Sigmoid colon (tissue), 7 donors: ENCODE results near the gene MC1R. TPM values are rescaled to one million over a fixed set of nuclear protein-coding genes. Genes with fewer than 3 reads are reported as not detected.
A peak's percentile ranks its signal among the peaks of the same experiment; 100 is the strongest.

Source experiments
- DNase-seq: peaks from one replicate; pipeline ENCODE4 v3.0.0-alpha.2; 2019
- H3K27ac ChIP-seq, 4 donors: fragments of 200-600 bp; sonication (generic); one replicate each; pipeline ENCODE4 v1.5.1; 2016 to 2019; ENCODE audit warnings: mild to moderate bottlenecking in 1 of 4
- H3K27me3 ChIP-seq, 3 donors: fragments of 200-600 bp; sonication (generic); one replicate each; pipeline ENCODE4 v1.5.1; 2019; ENCODE audit warnings: mild to moderate bottlenecking in 1 of 3
- H3K36me3 ChIP-seq, 4 donors: fragments of 200-600 bp; sonication (generic); one replicate each; pipeline ENCODE4 v1.5.1; 2016 to 2019
- H3K4me1 ChIP-seq, 4 donors: fragments of 200-600 bp; sonication (generic); one replicate each; pipeline ENCODE4 v1.5.1; 2017 to 2019
- H3K4me3 ChIP-seq, 4 donors: fragments of 200-600 bp; sonication (generic); one replicate each; pipeline ENCODE4 v1.5.1; 2017 to 2019; ENCODE audit warnings: mild to moderate bottlenecking in 2 of 4, moderate library complexity in 1 of 4
- H3K9me3 ChIP-seq, 4 donors: fragments of 200-600 bp in 3 of 4; sonication (generic) in 3 of 4; one replicate each; pipeline versions ENCODE4 v1.5.1 to v1.6.1; 2013 to 2019
- EP300 ChIP-seq, 4 donors: sonication (generic); formaldehyde crosslinking; IDR thresholded peaks; one replicate each; pipeline ENCODE4 v1.6.1; 2017; ENCODE audit warnings: antibody characterized with exemption in 4 of 4
- POLR2A ChIP-seq, 2 donors: fragments of 450-650 bp; IDR thresholded peaks; one replicate each; pipeline ENCODE4 v1.6.1; 2016; ENCODE audit warnings: antibody characterized with exemption in 2 of 2, mild to moderate bottlenecking in 2 of 2, moderate library complexity in 2 of 2
- POLR2AphosphoS5 ChIP-seq, 4 donors: sonication (generic); formaldehyde crosslinking; IDR thresholded peaks; one replicate each; pipeline ENCODE4 v1.6.1; 2017; ENCODE audit warnings: antibody characterized with exemption in 4 of 4
- WGBS, 2 donors: extraction: QIAGEN DNeasy Blood & Tissue Kit; methylation state at CpG; one replicate each; pipeline ENCODE4 v1.1.7; 2013; 5-methylcytosine and 5-hydroxymethylcytosine counted together
- intact Hi-C: fragments of 100-400 bp; cut with DNase I; formaldehyde crosslinking; loops from one replicate; pipeline ENCODE4 v1.15.1; 2023
- polyA plus RNA-seq, 3 donors: library from polyadenylated mRNA; stranded (reverse); fragments of 200-250 nt; gene quantifications; one replicate each; pipeline ENCODE4 v1.2.3, GENCODE V29; 2013
- total RNA-seq, 4 donors: library from RNA; depleted of rRNA; stranded (reverse); fragments of >200 nt; gene quantifications; one replicate each; pipeline ENCODE4 v1.1.0, GENCODE V29; 2016
- TF ChIP-seq, protein P1 (sequence below), 4 experiments: fragments of 450-650 bp in 3 of 4; fragments of 200-600 bp in 1 of 4; IDR thresholded peaks; one replicate each; pipeline ENCODE4 v1.5.1; 2016 to 2019; ENCODE audit warnings: antibody characterized with exemption in 4 of 4, mild to moderate bottlenecking in 3 of 4, moderate library complexity in 2 of 4
- donor health status: healthy with polysubstance abuse.
- donor health status: Bipolar disorder and iron deficiency.
- donor health status: healthy.

Gene MC1R
- total and polyA plus RNA-seq, 7 donors, result 2.1 to 8.0 (median 4.9) TPM; not detected in 2

DNA sequence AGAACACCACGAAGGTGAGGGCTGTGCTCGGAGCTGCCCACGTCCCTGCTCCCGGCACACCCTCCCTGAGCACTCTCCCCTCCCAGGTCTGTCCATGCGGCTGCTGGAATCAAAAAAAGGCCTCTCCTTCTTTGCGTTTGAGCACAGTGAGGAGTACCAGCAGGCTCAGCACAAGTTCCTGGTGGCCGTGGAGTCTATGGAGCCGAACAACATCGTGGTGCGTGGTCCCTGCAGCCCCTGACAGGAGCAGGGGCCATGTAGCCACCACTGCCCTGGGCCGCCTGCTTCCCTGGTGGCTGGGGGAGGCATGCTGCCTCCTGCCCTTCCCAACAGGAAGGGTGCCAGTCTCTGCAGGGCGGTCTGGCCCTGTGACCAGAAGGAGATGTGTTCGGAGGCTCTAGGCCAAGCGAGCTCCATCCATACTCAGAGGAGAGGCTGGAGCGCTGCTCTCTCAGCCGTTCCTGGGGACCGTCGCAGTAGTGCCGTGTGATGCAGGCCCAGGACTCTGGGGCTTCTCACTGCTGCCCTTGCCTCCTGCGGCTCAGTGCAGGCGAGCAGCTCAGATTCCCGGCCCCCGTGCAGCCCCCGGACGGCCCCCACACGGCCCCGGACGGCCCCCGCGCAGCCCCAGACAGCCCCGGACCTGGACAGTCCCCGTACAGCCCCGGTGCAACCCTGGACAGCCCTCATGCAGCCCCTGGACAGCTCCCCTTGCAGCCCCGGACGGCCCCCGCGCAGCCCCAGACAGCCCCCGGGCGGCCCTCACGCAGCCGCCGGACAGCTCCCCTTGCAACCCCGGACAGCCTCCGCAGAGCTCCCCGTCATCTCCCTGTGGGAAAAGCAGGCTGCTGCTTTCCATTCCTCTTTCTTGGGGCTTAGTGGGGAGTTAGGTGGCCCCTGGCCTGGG, 24.8 kb upstream of the MC1R start:
- H3K4me3 ChIP-seq, result no peak overlapping the region
- intact Hi-C loops, result no loop called here
- no peaks in the 10 kb centered on the region for H3K27me3 ChIP-seq
- TF ChIP-seq EP300 (IDR thresholded peaks at IDR 0.05) (no peak), POLR2A (IDR thresholded peaks at IDR 0.05) (no peak), POLR2AphosphoS5 (IDR thresholded peaks at IDR 0.05) (no peak)
- TF ChIP-seq, protein P1, sequence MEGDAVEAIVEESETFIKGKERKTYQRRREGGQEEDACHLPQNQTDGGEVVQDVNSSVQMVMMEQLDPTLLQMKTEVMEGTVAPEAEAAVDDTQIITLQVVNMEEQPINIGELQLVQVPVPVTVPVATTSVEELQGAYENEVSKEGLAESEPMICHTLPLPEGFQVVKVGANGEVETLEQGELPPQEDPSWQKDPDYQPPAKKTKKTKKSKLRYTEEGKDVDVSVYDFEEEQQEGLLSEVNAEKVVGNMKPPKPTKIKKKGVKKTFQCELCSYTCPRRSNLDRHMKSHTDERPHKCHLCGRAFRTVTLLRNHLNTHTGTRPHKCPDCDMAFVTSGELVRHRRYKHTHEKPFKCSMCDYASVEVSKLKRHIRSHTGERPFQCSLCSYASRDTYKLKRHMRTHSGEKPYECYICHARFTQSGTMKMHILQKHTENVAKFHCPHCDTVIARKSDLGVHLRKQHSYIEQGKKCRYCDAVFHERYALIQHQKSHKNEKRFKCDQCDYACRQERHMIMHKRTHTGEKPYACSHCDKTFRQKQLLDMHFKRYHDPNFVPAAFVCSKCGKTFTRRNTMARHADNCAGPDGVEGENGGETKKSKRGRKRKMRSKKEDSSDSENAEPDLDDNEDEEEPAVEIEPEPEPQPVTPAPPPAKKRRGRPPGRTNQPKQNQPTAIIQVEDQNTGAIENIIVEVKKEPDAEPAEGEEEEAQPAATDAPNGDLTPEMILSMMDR (IDR thresholded peaks at IDR 0.05), result no peak
- H3K4me1 ChIP-seq, result peaks cover 0 to 4% (median 0%) of the 10 kb centered on the region in 4 donors
- no peak for DNase-seq
- no peaks in the 10 kb centered on the region for H3K9me3 ChIP-seq
- peaks cover 42 to 100% (median 89%) of the 10 kb centered on the region in 4 donors for H3K36me3 ChIP-seq
- WGBS, 2 donors, result 96% methylated on average over 45 of the region's 45 CpGs
- H3K27ac ChIP-seq, result no peak overlapping the region

DNA sequence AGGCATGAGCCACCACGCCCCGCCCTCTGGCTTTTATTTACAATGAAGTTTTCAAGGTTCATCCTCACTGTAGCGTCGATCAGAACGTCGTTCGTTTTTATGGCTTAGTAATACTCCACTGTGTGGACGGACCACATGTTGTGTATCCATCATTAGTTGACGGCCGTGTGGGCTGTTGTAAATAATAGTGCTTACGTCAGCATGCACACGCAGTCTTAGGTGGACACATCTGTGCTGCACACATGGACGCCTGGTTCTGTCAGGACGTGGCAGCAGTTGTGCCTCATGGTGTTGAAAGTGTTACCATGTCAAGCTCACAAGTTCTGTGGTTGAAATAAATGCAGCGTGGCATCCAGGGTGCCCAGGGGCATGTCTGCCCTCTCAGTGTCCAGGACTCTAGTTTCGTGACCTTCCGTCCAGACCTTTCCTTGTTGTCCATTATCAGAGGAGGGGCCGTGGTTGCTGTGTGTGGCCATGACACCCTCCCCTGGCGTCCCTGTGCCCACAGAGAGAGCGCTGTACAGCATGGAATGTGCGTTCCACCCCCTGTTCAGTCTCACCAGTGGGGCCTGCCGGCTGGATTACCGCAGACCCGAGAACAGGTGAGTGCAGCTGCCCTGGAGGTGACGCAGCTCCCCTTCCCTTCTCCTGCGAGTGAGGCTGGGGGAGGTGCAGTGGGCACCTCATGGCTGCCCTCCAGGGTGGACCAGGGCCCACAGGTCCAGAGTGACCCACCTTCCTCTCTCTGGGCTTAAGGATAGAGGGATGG, 23.0 kb upstream of the MC1R start:
- Histone ChIP-seq H3K36me3 (peaks cover 58 to 100% (median 89%) of the 10 kb centered on the region in 4 donors), H3K9me3 (no peaks in the 10 kb centered on the region), H3K4me3 (no peak overlapping the region), H3K27me3 (no peaks in the 10 kb centered on the region), H3K4me1 (peaks cover 0 to 4% (median 0%) of the 10 kb centered on the region in 4 donors), H3K27ac (no peak overlapping the region)
- intact Hi-C loops, result no loop called here
- TF ChIP-seq POLR2A (IDR thresholded peaks at IDR 0.05) (no peak), POLR2AphosphoS5 (IDR thresholded peaks at IDR 0.05) (peak in 1 of 4 donors; percentile 17), EP300 (IDR thresholded peaks at IDR 0.05) (no peak)
- TF ChIP-seq, protein P1 (IDR thresholded peaks at IDR 0.05), result no peak
- no peak for DNase-seq
- 91 to 94% methylated on average over 26 of the region's 26 CpGs for WGBS, 2 donors

DNA sequence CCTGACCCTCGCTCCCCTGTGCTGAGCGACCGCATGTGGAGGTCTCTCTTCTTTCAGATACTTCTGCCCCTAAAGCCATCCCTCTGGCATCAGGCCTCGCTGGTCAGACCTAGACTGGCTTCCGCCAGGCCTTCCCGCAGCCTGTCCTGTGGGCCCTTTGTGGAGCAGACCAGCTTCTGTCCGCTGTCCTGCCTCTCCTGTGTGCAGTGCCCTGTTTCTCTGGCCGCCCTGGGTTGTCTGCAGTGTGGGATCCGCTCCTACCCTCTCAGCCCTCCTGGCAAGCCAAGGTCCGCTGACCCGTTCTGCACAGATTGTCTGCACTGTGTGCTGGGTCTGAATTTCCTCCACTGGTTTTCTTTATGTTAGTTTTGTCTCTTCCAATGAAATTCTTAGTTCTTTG, 21.5 kb upstream of the MC1R start:
- TF ChIP-seq POLR2A (IDR thresholded peaks at IDR 0.05), result no peak
- no peak for TF ChIP-seq POLR2AphosphoS5 (IDR thresholded peaks at IDR 0.05)
- TF ChIP-seq EP300 (IDR thresholded peaks at IDR 0.05), result no peak
- TF ChIP-seq, protein P1 (IDR thresholded peaks at IDR 0.05), result no peak
- H3K36me3 ChIP-seq, result peaks cover 54 to 91% (median 80%) of the 10 kb centered on the region in 4 donors
- no peak overlapping the region for H3K4me3 ChIP-seq
- no peaks in the 10 kb centered on the region for H3K9me3 ChIP-seq
- H3K27me3 ChIP-seq, result no peaks in the 10 kb centered on the region
- intact Hi-C loops, result no loop called here
- H3K4me1 ChIP-seq, result no peaks in the 10 kb centered on the region
- WGBS, 2 donors, result 97 to 98% methylated on average over 11 of the region's 11 CpGs
- no peak for DNase-seq
- no peak overlapping the region for H3K27ac ChIP-seq

DNA sequence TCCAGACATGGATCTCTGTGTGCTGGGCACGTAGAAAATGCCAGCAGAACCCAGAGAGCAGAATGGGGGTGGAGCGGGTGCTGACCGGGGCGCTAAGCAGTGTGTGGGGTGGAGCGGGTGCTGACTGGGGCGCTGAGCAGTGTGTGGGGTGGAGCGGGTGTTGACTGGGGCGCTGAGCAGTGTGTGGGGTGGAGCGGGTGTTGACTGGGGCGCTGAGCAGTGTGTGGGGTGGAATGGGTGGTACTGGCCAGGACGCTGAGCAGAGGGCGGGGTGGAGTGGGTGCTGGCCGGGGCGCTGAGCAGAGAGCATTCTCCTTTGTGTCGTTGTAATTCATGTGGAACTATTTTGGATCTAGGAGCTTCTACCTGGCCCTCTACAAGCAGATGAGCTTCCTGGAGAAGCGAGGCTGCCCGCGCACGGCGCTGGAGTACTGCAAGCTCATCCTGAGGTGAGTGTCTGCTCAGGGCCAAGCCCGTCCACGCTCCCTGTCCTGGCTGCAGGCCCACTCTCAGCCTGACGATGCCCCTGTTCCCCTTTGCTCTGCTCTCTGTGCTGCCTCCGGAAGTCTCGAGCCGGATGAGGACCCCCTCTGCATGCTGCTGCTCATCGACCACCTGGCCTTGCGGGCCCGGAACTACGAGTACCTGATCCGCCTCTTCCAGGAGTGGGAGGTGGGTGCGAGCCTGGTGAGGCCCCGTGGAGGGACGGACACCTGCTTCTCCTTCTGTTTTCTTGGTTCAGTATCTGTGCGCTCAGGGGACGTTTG, 20.3 kb upstream of the MC1R start:
- Histone ChIP-seq H3K36me3 (peaks cover 43 to 88% (median 75%) of the 10 kb centered on the region in 4 donors), H3K4me3 (no peak overlapping the region), H3K9me3 (no peaks in the 10 kb centered on the region), H3K27ac (no peak overlapping the region), H3K27me3 (no peaks in the 10 kb centered on the region), H3K4me1 (no peaks in the 10 kb centered on the region)
- TF ChIP-seq POLR2AphosphoS5 (IDR thresholded peaks at IDR 0.05) (no peak), EP300 (IDR thresholded peaks at IDR 0.05) (no peak), POLR2A (IDR thresholded peaks at IDR 0.05) (no peak)
- TF ChIP-seq, protein P1 (IDR thresholded peaks at IDR 0.05), result no peak
- intact Hi-C loops, result no loop called here
- 95 to 97% methylated on average over 36 of the region's 36 CpGs for WGBS, 2 donors
- DNase-seq, result peak; percentile 56
